Measurements from ENCODE around the gene DDX24.

DNA sequence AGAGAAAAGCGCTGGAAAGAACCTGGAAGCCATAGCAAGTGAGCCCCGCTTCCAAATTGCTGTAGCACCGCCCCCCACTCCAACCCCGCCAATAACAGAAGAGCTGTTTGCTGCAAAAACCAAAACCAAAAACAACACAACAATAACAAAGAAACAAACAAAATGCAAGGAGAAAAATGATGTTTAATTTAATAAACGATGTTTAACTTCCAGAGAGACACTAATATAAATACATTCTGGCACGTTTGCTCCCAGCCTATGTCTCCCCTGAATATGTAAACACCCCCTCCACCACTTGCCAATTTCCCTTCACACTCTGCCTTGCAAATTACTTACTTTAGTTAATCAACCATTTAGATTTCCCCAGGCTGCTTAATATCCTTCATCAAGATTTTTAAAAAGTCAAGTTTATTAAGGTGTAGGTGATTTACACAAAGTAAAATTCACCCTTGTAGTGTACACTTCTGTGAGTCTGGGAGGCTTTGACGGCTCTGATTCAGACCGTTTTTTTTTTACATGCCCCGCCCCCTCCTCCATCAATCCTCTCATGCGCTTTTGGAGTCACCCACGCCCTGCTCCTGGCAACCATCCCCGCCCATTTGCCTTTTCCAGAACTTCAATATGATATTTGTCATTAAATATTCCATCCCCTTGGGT lies 48.9 kb upstream of the DDX24 start:
- no peak for TF ChIP-seq GATA3 (IDR thresholded peaks at IDR 0.05; ENCODE audit: low read depth, low read length)
- TF ChIP-seq GATA2 (IDR thresholded peaks at IDR 0.05; ENCODE audit: low read depth, low read length) = no peak
